PFSK-1 (cell line): ENCODE data around the gene ADH4. TPM values are rescaled to one million over a fixed set of nuclear protein-coding genes. Genes with fewer than 3 reads are reported as not detected.

Experiments used
- FOXP2 ChIP-seq: optimal IDR thresholded peaks from 2 replicates; pipeline ENCODE3; 2011; ENCODE audit warnings: borderline replicate concordance, control low read depth, inconsistent platforms; ENCODE audit not compliant: insufficient read depth; ENCODE audit errors: extremely low read length, extremely low read depth
- POLR2AphosphoS5 ChIP-seq: IDR thresholded peaks from 2 replicates; pipeline ENCODE4 v1.6.1; 2012; ENCODE audit warnings: low read depth, mild to moderate bottlenecking, control low read depth, low read length, moderate library complexity
- REST ChIP-seq, 2 experiments: IDR thresholded peaks; 2 replicates each; pipeline versions ENCODE4 v1.6.1 to v1.8.0; 2011 to 2012; ENCODE audit warnings: low read depth in 2 of 2, low read length in 2 of 2, control low read depth in 1 of 2, inconsistent platforms in 1 of 2, mild to moderate bottlenecking in 1 of 2, moderate library complexity in 1 of 2; ENCODE audit not compliant: insufficient read depth in 1 of 2
- SIN3A ChIP-seq: IDR thresholded peaks from 2 replicates; pipeline ENCODE4 v1.6.1; 2012; ENCODE audit warnings: mild to moderate bottlenecking, low read length, moderate library complexity, borderline replicate concordance; ENCODE audit not compliant: insufficient read depth
- TAF1 ChIP-seq: IDR thresholded peaks from 2 replicates; pipeline ENCODE4 v1.6.1; 2012; ENCODE audit warnings: low read length, control low read depth, borderline replicate concordance; ENCODE audit not compliant: insufficient read depth
- polyA plus RNA-seq: library from polyadenylated mRNA; unstranded; fragments of >200 nt; gene quantifications from one replicate; pipeline ENCODE4 v1.2.1, GENCODE V29; 2012; ENCODE audit warnings: low read depth, missing spikeins; ENCODE audit not compliant: insufficient read length

Gene ADH4
- not detected for polyA plus RNA-seq

- TF ChIP-seq FOXP2: no peak
- TF ChIP-seq POLR2AphosphoS5: no peak
- no peak for TF ChIP-seq SIN3A
- TF ChIP-seq REST (IDR thresholded peaks at IDR 0.05; ENCODE audit: insufficient read depth in 1 of 2, low read depth in 2 of 2, low read length in 2 of 2): no peak
- TF ChIP-seq TAF1: no peak
Measured at GRCh38 chr4:99144070-99144469, at the start of gene ADH4. Gene ADH4 (minus strand): TSS chr4:99144297. CDS start chr4:99144222, 75 bp downstream.

- TF ChIP-seq TAF1: no peak
Measured at GRCh38 chr4:99190336-99190735, 46.2 kb upstream of the ADH4 start.

GRCh38 chr4:99186029-99186428 is 41.9 kb upstream of the ADH4 start:
- no peak for TF ChIP-seq POLR2AphosphoS5

GRCh38 chr4:99185581-99185980 is 41.5 kb upstream of the ADH4 start:
- no peak for TF ChIP-seq TAF1
- no peak for TF ChIP-seq REST (IDR thresholded peaks at IDR 0.05; ENCODE audit: insufficient read depth in 1 of 2, low read depth in 2 of 2, low read length in 2 of 2)
- TF ChIP-seq SIN3A: no peak
- no peak for TF ChIP-seq POLR2AphosphoS5
- no peak for TF ChIP-seq FOXP2

GRCh38 chr4:99180382-99181070 is 36.4 kb upstream of the ADH4 start:
- TF ChIP-seq FOXP2: no peak
- TF ChIP-seq TAF1: no peak
- TF ChIP-seq SIN3A: no peak
- TF ChIP-seq REST (IDR thresholded peaks at IDR 0.05; ENCODE audit: insufficient read depth in 1 of 2, low read depth in 2 of 2, low read length in 2 of 2): no peak
- no peak for TF ChIP-seq POLR2AphosphoS5

GRCh38 chr4:99179626-99180025 is 35.5 kb upstream of the ADH4 start:
- TF ChIP-seq SIN3A (no peak), REST (IDR thresholded peaks at IDR 0.05; ENCODE audit: insufficient read depth in 1 of 2, low read depth in 2 of 2, low read length in 2 of 2) (no peak), POLR2AphosphoS5 (no peak), FOXP2 (no peak), TAF1 (no peak)
